Fibroblast of villous mesenchyme (primary cell): ENCODE results near the gene DHX40. TPM values are rescaled to one million over a fixed set of nuclear protein-coding genes. Genes with fewer than 3 reads are reported as not detected.
"Not testable (repeated sequence)": the region's sequence is repeated elsewhere in the genome, so short reads cannot be mapped to it uniquely, and the experiment has no call there.

ENCODE experiments used
- DNase-seq: peaks from one replicate; pipeline ENCODE4 v3.0.0-alpha.2; 2010; ENCODE audit warnings: low read depth
- H3K4me3 ChIP-seq: 2 replicates; pipeline ENCODE4 v1.5.1; 2011; ENCODE audit warnings: low read depth, mild to moderate bottlenecking, low read length
- total RNA-seq: library from RNA; depleted of rRNA; stranded (reverse); fragments of >200 nt; gene quantifications from 2 replicates; pipeline ENCODE4 v1.2.3, GENCODE V29; 2012
- TF ChIP-seq, protein P1 (sequence below): IDR thresholded peaks from 2 replicates; pipeline ENCODE4 v1.5.1; 2012; ENCODE audit warnings: low read depth, mild to moderate bottlenecking, low read length; ENCODE audit not compliant: insufficient read depth

Gene DHX40
- 44.1 and 66.9 TPM in 2 replicates for total RNA-seq

GRCh38 chr17:59565171-59565958, at the start of gene DHX40:
Gene DHX40 (plus strand): TSS chr17:59565610. CDS start chr17:59565672, 62 bp downstream.
- peak; percentile 96 for DNase-seq
- TF ChIP-seq, protein P1, sequence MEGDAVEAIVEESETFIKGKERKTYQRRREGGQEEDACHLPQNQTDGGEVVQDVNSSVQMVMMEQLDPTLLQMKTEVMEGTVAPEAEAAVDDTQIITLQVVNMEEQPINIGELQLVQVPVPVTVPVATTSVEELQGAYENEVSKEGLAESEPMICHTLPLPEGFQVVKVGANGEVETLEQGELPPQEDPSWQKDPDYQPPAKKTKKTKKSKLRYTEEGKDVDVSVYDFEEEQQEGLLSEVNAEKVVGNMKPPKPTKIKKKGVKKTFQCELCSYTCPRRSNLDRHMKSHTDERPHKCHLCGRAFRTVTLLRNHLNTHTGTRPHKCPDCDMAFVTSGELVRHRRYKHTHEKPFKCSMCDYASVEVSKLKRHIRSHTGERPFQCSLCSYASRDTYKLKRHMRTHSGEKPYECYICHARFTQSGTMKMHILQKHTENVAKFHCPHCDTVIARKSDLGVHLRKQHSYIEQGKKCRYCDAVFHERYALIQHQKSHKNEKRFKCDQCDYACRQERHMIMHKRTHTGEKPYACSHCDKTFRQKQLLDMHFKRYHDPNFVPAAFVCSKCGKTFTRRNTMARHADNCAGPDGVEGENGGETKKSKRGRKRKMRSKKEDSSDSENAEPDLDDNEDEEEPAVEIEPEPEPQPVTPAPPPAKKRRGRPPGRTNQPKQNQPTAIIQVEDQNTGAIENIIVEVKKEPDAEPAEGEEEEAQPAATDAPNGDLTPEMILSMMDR: no peak
- H3K4me3 ChIP-seq: peak within 1 kb of the TSS; percentile 97

DNA sequence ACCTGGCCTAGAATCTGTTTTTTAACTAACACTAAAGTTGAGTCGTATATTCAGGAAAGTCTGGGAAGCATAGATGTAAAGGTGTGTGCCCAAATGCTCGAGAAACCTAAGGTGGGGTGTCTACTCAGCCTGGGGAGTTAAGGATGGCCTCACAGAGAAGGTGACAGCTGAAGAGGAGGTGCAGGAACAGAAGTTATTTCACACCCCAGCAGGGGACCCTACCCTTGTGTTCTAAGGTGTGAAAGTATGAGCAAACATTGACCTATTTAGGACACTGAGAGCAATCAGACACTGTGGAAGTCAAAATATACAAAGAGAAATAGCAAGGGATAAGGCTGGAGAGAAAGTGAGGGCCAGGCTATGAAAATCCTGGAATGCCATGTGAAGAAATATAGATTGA, 49.0 kb upstream of the DHX40 start:
- no peak for DNase-seq
- H3K4me3 ChIP-seq: no peak overlapping the region
- TF ChIP-seq, protein P1: no peak

DNA sequence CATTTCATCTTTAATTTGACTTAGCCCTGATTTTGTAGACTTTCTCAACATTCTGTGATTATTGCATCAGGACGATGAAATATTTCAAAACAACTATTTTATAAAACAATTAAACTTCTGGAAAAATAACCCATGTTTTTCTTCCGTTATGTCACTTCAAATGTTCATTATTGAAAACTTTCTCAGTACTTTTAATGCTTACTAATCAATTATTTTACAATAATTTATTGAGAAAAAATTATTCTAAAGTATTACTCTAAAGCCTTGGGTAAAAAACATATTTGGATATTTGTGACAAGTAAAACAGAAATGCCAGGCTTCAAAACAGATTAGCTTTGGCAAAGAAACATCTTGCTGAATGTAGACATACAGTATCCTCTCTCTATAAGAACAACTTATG, 46.3 kb upstream of the DHX40 start:
- TF ChIP-seq, protein P1: no peak
- no peak overlapping the region for H3K4me3 ChIP-seq
- no peak for DNase-seq

DNA sequence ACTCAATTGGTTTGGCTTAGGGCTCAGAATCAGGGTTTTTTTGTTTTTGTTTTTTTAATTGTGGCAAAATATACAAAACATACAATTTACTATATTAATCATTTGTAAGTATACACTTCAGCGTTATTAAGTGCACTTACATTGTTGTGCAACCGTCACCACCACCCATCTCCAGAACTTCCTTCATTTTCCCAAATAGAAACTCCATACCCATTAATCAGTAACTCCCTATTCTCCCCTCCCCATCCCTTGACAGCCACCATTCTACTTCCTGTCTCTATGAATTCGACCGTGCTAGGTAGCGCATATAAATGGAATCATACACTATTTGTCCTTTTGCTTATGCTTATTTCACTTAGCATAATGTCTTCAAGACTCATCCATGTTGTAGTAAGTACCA, 45.2 kb upstream of the DHX40 start:
- H3K4me3 ChIP-seq: no peak overlapping the region
- DNase-seq: no peak
- TF ChIP-seq, protein P1: no peak

DNA sequence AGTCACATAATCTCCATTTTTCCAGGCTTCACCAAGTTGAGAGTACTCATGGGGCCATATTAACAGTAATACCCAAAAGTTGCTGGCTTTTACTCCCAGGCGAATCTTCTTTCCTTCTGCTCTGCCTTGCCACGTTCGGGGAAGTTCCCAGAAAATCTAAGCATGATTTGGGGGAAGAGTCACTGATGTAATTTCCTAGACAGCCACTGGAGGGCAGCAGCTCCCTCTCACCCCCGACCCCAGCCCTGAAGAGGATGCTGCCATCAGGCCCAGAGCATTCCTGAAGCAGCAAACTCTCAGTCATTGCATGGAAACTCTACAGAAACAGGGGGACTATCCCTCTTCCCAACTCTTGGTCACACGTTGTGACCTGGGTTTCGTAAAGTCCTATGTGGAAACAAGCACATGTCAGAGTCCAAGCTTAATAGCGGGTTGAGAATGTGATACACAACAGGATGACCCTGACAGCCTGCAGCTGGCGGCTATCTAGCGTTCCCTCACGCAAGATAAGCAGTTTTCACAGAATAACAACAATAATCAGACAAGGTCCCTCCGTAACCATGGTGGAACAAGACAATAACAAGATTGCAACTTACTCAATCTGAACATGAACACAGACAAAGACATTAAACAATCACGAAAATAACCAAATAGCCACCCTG, 43.8 kb upstream of the DHX40 start:
- DNase-seq: peak; percentile 69
- TF ChIP-seq, protein P1: peak; percentile 94
- no peak overlapping the region for H3K4me3 ChIP-seq

- not testable (repeated sequence) for H3K4me3 ChIP-seq, DNase-seq
Measured at GRCh38 chr17:59524930-59525329, 40.5 kb upstream of the DHX40 start.

DNA sequence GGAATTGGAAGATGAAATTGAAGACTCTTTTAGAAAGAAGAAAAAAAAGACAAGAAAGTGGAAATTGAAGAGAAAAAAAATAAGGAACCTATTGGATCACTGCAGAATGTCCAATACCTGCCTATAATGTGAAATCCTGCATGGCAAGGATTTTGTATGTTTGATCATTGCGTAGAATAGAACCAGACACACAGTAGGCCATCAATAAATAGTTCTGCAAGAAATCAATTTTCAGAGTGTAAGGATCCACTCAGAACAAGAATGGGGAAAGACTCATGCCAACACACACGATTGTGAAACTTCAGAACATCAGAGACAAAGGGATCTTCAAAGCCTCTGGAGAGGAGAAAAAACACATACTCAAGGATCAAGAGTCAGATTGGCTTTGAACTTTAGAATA, 39.7 kb upstream of the DHX40 start:
- no peak overlapping the region for H3K4me3 ChIP-seq
- TF ChIP-seq, protein P1: no peak
- DNase-seq: no peak
